GM20000 (cell line): ENCODE data around the gene ILDR2.

Source experiments
- DNase-seq: peaks from one replicate; pipeline ENCODE4 v3.0.0; 2012; ENCODE audit warnings: low spot score
- TF ChIP-seq, protein P1 (sequence below): IDR thresholded peaks from 2 replicates; pipeline ENCODE4 v1.5.1; 2012; ENCODE audit warnings: mild to moderate bottlenecking, control low read depth; ENCODE audit errors: extremely low read depth, missing control alignments

The ILDR2 gene

DNA sequence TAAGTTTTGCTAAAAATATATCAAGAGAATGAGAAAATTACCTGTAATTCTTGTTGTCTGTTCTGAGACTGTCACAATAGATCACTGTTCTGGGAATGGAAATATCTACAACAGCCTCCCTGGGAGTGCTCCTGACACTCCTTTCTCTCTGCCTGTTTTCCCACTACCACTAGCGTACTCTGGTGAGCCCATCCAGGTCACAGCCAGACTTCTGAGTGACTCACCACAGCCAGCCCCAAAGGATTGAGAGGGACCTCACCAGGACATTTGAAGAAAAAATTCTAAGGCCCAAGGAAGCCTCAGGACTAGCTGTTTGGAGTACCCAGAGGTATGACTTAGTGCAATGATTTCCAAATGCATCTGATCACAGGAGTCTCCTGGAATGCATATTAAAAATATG, 60.3 kb downstream of the ILDR2 start:
- no peak for DNase-seq
- TF ChIP-seq, protein P1, sequence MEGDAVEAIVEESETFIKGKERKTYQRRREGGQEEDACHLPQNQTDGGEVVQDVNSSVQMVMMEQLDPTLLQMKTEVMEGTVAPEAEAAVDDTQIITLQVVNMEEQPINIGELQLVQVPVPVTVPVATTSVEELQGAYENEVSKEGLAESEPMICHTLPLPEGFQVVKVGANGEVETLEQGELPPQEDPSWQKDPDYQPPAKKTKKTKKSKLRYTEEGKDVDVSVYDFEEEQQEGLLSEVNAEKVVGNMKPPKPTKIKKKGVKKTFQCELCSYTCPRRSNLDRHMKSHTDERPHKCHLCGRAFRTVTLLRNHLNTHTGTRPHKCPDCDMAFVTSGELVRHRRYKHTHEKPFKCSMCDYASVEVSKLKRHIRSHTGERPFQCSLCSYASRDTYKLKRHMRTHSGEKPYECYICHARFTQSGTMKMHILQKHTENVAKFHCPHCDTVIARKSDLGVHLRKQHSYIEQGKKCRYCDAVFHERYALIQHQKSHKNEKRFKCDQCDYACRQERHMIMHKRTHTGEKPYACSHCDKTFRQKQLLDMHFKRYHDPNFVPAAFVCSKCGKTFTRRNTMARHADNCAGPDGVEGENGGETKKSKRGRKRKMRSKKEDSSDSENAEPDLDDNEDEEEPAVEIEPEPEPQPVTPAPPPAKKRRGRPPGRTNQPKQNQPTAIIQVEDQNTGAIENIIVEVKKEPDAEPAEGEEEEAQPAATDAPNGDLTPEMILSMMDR = no peak

DNA sequence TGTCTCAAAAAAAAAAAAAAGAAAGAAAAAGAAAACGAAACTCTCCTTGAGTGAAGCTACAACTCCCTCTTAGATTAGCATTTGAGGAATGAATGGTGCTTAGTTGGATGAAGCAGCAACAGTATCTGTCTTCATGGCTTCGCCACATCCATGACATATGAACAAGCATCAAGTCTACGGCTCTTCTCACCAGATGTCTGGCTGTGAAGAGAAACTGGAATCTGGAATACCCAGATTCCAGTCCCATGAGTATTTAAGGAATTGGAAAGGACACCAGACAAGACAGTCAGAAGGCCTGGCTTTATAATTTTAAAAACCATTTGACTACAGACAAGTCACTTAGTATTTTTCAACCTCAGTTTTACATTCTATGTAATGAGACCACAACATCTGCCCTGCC, 61.2 kb downstream of the ILDR2 start:
- DNase-seq = no peak
- TF ChIP-seq, protein P1 = no peak

DNA sequence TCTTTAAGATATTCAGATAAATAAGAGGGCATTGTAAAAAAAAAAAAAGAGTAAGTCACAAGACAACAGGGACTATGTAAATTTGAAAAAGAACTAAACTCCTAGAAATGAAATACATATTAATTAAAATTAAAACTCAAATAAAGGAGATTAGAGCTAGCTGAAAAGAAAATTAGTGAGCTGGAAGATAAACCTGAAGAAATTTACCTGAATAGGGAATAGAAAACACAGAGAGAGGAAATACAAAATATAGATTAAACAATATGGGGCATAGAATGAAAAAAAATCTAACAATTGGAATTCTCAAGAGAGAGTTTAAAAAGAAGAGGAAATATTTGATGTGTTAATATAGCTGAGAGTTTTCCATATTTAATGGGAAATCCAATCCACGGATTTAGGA, 63.7 kb downstream of the ILDR2 start:
- TF ChIP-seq, protein P1 = no peak
- no peak for DNase-seq

DNA sequence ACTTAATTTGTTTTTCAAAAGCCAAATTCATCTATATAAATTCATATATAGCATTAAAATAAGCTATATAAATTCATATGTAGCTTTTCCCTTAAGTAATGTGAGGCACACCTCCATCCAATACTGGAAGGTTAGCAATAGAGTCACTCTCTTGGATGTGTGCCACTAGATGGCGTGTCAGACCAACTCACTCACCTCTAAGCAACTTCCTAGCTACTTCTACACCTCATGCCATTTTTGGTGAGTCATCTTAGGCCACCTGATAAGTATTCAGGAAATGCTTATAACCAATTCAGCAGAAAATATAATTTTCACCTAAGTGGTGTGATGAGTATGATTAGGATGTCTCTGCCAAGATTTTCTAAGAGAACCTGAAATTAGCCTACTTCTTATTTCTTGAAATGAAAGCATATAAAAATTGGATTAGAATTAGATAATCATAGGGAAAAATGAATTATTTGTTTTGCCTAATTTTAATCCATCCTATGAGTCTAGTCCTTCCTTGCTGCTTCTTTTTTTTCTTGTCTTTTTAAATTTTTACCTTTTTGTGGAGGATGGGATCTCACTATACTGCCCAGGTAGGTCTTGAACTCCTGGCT, 64.8 kb downstream of the ILDR2 start:
- peak; percentile 81 for DNase-seq
- TF ChIP-seq, protein P1 = peak; percentile 57

DNA sequence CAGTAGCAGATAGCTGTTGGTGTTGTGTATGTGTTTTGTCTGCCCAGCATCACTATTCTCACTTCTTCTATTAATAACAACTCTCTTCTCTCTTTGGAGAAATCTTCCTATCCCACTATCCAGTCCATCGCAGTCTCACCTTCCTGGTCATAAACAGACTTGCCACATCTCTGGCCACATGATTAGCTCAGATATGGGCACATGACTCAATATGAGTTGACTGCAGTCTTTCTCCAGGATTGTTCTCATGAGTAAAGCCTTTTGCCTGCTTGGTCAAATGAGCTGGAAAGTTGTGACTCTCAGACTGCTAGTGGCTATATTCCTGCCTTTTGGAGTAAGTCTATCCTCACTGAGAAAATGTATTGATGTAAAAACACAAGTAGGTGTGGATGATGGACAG, 66.4 kb downstream of the ILDR2 start:
- TF ChIP-seq, protein P1 = no peak
- DNase-seq = no peak

DNA sequence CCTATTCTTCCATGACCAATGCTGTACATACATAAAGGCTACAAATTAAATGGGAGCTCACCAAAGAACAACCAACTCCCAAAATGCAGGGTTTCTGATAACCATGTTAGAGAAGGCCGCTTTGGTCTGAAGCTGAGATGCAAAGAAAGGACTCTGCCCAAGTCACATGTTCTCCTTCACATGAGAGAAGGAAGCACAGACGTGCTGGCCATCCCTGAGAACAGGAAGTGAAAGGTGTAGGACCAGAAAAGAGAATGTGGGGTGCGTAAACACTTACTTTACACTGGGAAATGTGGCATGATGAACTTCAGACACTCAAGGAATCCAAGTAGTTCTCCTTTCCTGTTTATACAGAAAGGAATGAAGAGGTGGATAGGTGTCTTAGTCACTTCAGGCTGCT, 67.6 kb downstream of the ILDR2 start:
- TF ChIP-seq, protein P1 = no peak
- no peak for DNase-seq

DNA sequence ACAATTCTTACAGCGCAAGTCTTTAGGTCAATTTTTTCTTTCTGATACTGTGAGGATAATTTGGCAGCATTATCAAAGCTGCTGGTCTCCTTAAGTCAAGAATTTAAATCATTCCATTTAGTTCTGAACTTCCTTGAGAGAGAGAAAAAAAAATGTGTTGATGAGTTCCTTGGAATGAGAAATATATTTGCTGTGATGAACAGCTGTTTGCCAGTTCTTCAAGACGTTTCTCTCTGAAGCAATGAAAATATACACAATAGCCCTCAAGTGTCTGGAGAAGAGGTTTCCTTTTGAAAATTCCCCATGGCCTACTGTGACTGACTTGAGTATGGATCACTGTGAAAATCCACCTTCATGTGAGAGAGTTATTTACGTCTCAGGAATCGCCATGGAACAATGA, 68.3 kb downstream of the ILDR2 start:
- TF ChIP-seq, protein P1 = no peak

More for the DNA sequence above, 68.3 kb downstream of the ILDR2 start:
- DNase-seq = no peak
